HepG2 (cell line): ENCODE measurements around the gene RCOR1. TPM values are rescaled to one million over a fixed set of nuclear protein-coding genes. Genes with fewer than 3 reads are reported as not detected.

Source experiments
- CENPT ChIP-seq: sonication (generic); formaldehyde crosslinking; IDR thresholded peaks from 2 replicates; pipeline ENCODE4 v1.8.0; 2022; ENCODE audit warnings: low read depth, mild to moderate bottlenecking, moderate library complexity, missing genetic modification reagents
- FOXO1 ChIP-seq: sonication (generic); formaldehyde crosslinking; IDR thresholded peaks from 2 replicates; pipeline ENCODE4 v1.4.0; 2020; ENCODE audit warnings: missing genetic modification reagents
- HMGA1 ChIP-seq: sonication (generic); formaldehyde crosslinking; conservative IDR thresholded peaks from 2 replicates; pipeline ENCODE4 v1.4.0; 2020; ENCODE audit warnings: missing genetic modification reagents
- KDM3A ChIP-seq: IDR thresholded peaks from 2 replicates; pipeline ENCODE4 v1.6.1; 2018; ENCODE audit warnings: low read depth, missing compliant biosample characterization
- POLR2AphosphoS5 ChIP-seq: IDR thresholded peaks from 2 replicates; pipeline ENCODE4 v1.6.1; 2012; ENCODE audit warnings: low read depth, low read length
- RXRB ChIP-seq: IDR thresholded peaks from 2 replicates; pipeline ENCODE4 v1.6.1; 2016; ENCODE audit warnings: borderline replicate concordance, missing genetic modification reagents, missing compliant biosample characterization
- SALL2 ChIP-seq: sonication (generic); formaldehyde crosslinking; IDR thresholded peaks from 2 replicates; pipeline ENCODE4 v1.8.1; 2023; ENCODE audit warnings: mild to moderate bottlenecking, missing genetic modification reagents, inconsistent platforms
- SOX13 ChIP-seq, 3 experiments: fragments of 450-650 bp in 1 of 3; sonication (generic) in 1 of 3; formaldehyde crosslinking in 1 of 3; IDR thresholded peaks in 2 of 3; conservative IDR thresholded peaks in 1 of 3; 2 replicates each; pipeline versions ENCODE4 v1.5.0 to v1.6.1; 2016 to 2020; ENCODE audit warnings: antibody characterized with exemption in 1 of 3, mild to moderate bottlenecking in 1 of 3, missing compliant biosample characterization in 1 of 3, missing genetic modification reagents in 1 of 3, moderate library complexity in 1 of 3
- TMF1 ChIP-seq: sonication (generic); formaldehyde crosslinking; IDR thresholded peaks from 2 replicates; pipeline ENCODE4 v1.8.1; 2022; ENCODE audit warnings: low read depth, missing genetic modification reagents
- ZNF160 ChIP-seq: sonication (generic); formaldehyde crosslinking; IDR thresholded peaks from 2 replicates; pipeline ENCODE4 v1.8.0; 2022; ENCODE audit warnings: mild to moderate bottlenecking, inconsistent platforms, missing genetic modification reagents
- ZNF180 ChIP-seq: sonication (generic); formaldehyde crosslinking; IDR thresholded peaks from 2 replicates; pipeline ENCODE4 v1.4.0; 2020; ENCODE audit warnings: low read depth, missing genetic modification reagents, borderline replicate concordance
- ZNF205 ChIP-seq: IDR thresholded peaks from 2 replicates; pipeline ENCODE4 v1.6.1; 2018; ENCODE audit warnings: missing biosample characterization, missing genetic modification reagents
- ZNF235 ChIP-seq: sonication (generic); formaldehyde crosslinking; IDR thresholded peaks from 2 replicates; pipeline ENCODE4 v1.8.1; 2023; ENCODE audit warnings: mild to moderate bottlenecking, missing genetic modification reagents, borderline replicate concordance
- ZNF251 ChIP-seq: sonication (generic); formaldehyde crosslinking; IDR thresholded peaks from 2 replicates; pipeline ENCODE4 v1.9.0; 2021; ENCODE audit warnings: mild to moderate bottlenecking, missing genetic modification reagents
- ZNF569 ChIP-seq: sonication (generic); formaldehyde crosslinking; IDR thresholded peaks from 2 replicates; pipeline ENCODE4 v1.5.0; 2020; ENCODE audit warnings: mild to moderate bottlenecking, missing genetic modification reagents, moderate library complexity, borderline replicate concordance
- ZNF629 ChIP-seq: sonication (generic); formaldehyde crosslinking; conservative IDR thresholded peaks from 2 replicates; pipeline ENCODE4 v1.5.0; 2020; ENCODE audit warnings: missing genetic modification reagents
- ZNF782 ChIP-seq: sonication (generic); formaldehyde crosslinking; IDR thresholded peaks from 2 replicates; pipeline ENCODE4 v1.4.0; 2020; ENCODE audit warnings: missing genetic modification reagents, mild to moderate bottlenecking, borderline replicate concordance
- polyA plus RNA-seq, 8 experiments: library from polyadenylated mRNA; depleted of rRNA in 3 of 8; stranded (reverse) in 7 of 8; unstranded in 1 of 8; fragments of >200 nt; fragmentation: Illumina TruSeq in 4 of 8; extraction: Trizol in 4 of 8; gene quantifications; 2 replicates each; pipeline versions ENCODE4 v1.2.1 to v1.2.3, GENCODE V29; 2011 to 2016; ENCODE audit warnings: low read depth in 4 of 8, missing spikeins in 1 of 8, mixed read lengths in 1 of 8; ENCODE audit not compliant: insufficient read depth in 1 of 8
- total RNA-seq, 5 experiments: library from RNA; depleted of rRNA; stranded (reverse); fragments of >200 nt; fragmentation: Illumina TruSeq; extraction: Trizol; gene quantifications; 2 replicates each; pipeline ENCODE4 v1.2.3, GENCODE V29; 2016; ENCODE audit warnings: low read depth in 1 of 5
- TF ChIP-seq, protein P1 (sequence below): sonication (generic); formaldehyde crosslinking; IDR thresholded peaks from 2 replicates; pipeline ENCODE4 v1.5.0; 2020; ENCODE audit warnings: mild to moderate bottlenecking, missing genetic modification reagents, borderline replicate concordance
- TF ChIP-seq, protein P2 (sequence below): IDR thresholded peaks from 2 replicates; pipeline ENCODE4 v1.4.0; 2020; ENCODE audit warnings: mild to moderate bottlenecking, missing genetic modification reagents
- TF ChIP-seq, protein P3 (sequence below): sonication (generic); formaldehyde crosslinking; IDR thresholded peaks from 2 replicates; pipeline ENCODE4 v1.5.0; 2020; ENCODE audit warnings: missing genetic modification reagents
- TF ChIP-seq, protein P4 (sequence below): sonication (generic); formaldehyde crosslinking; IDR thresholded peaks from 2 replicates; pipeline ENCODE4 v1.9.0; 2022; ENCODE audit warnings: low read depth, missing genetic modification reagents

The RCOR1 gene
- total and polyA plus RNA-seq, 2 of the 13 experiments (the other 11 are each of a cell fraction or from before 2014, with no cell fraction given) = 10.2 to 11.1 TPM

DNA sequence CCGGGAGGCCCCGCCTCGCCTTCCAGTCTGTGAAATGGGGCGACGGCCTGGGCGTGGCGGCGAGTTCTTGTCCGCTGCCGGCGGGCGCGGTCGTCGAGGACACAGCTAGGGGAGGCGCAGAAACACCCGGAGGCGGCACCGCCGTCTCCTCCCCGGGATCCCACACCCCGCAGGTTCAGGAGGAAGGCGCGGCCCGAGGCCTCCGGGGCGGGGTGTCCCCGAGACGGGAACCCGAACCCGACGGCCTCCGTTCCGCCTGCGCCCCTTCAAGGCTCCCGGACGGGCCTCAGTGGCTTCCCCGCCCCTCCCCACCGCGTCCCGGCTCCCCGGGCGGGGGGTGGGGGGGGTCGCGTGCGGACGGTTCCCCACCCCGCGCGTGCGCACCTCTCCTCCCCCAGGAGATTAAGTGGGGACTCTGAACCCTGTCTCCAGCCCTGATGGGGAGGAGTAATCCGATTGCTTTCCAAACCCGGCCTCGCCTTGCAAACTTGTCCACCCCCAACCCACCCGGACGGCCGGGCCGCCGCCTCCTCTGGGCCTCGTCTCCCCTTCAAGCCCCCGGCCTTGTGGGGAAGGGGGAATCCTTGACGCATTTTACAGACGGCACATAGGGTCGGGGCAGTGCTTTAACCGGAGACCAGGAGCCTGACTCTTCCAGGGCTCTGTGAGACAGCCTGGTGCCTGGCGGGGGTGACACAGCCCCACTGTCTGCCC lies 47.5 kb upstream of the RCOR1 start (continued):
- TF ChIP-seq, protein P1, sequence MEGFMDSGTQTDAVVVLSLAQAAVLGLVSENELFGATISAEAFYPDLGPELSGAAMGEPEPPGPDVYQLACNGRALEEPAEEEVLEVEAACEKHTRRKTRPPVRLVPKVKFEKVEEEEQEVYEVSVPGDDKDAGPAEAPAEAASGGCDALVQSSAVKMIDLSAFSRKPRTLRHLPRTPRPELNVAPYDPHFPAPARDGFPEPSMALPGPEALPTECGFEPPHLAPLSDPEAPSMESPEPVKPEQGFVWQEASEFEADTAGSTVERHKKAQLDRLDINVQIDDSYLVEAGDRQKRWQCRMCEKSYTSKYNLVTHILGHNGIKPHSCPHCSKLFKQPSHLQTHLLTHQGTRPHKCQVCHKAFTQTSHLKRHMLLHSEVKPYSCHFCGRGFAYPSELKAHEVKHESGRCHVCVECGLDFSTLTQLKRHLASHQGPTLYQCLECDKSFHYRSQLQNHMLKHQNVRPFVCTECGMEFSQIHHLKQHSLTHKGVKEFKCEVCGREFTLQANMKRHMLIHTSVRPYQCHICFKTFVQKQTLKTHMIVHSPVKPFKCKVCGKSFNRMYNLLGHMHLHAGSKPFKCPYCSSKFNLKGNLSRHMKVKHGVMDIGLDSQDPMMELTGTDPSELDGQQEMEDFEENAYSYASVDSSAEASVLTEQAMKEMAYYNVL (CRISPR knock-in tag) = no peak; the same call in 1 of the 2 replicates
- TF ChIP-seq ZNF205 (CRISPR knock-in tag) = no peak
- no peak for TF ChIP-seq HMGA1 (CRISPR knock-in tag)
- TF ChIP-seq ZNF180 = no peak
- TF ChIP-seq ZNF629 (CRISPR knock-in tag) = peak; percentile 99
- no peak; the same call in 1 of the 2 replicates for TF ChIP-seq SALL2
- no peak for TF ChIP-seq ZNF251
- TF ChIP-seq RXRB (CRISPR knock-in tag) = no peak; the same call in 1 of the 2 replicates
- TF ChIP-seq TMF1 (CRISPR knock-in tag) = no peak
- TF ChIP-seq POLR2AphosphoS5 = peak; percentile 65
- TF ChIP-seq FOXO1 (CRISPR knock-in tag) = no peak
- no peak for TF ChIP-seq ZNF160 (CRISPR knock-in tag)
- TF ChIP-seq, protein P2, sequence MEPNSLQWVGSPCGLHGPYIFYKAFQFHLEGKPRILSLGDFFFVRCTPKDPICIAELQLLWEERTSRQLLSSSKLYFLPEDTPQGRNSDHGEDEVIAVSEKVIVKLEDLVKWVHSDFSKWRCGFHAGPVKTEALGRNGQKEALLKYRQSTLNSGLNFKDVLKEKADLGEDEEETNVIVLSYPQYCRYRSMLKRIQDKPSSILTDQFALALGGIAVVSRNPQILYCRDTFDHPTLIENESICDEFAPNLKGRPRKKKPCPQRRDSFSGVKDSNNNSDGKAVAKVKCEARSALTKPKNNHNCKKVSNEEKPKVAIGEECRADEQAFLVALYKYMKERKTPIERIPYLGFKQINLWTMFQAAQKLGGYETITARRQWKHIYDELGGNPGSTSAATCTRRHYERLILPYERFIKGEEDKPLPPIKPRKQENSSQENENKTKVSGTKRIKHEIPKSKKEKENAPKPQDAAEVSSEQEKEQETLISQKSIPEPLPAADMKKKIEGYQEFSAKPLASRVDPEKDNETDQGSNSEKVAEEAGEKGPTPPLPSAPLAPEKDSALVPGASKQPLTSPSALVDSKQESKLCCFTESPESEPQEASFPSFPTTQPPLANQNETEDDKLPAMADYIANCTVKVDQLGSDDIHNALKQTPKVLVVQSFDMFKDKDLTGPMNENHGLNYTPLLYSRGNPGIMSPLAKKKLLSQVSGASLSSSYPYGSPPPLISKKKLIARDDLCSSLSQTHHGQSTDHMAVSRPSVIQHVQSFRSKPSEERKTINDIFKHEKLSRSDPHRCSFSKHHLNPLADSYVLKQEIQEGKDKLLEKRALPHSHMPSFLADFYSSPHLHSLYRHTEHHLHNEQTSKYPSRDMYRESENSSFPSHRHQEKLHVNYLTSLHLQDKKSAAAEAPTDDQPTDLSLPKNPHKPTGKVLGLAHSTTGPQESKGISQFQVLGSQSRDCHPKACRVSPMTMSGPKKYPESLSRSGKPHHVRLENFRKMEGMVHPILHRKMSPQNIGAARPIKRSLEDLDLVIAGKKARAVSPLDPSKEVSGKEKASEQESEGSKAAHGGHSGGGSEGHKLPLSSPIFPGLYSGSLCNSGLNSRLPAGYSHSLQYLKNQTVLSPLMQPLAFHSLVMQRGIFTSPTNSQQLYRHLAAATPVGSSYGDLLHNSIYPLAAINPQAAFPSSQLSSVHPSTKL (CRISPR knock-in tag) = peak; percentile 69; the same call in 1 of the 2 replicates
- TF ChIP-seq ZNF235 (CRISPR knock-in tag) = 0 out of 2 replicates have a peak, but pooled peaks have one; percentile 67
- TF ChIP-seq, protein P3, sequence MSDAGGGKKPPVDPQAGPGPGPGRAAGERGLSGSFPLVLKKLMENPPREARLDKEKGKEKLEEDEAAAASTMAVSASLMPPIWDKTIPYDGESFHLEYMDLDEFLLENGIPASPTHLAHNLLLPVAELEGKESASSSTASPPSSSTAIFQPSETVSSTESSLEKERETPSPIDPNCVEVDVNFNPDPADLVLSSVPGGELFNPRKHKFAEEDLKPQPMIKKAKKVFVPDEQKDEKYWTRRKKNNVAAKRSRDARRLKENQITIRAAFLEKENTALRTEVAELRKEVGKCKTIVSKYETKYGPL (CRISPR knock-in tag) = no peak
- 0 out of 2 replicates have a peak, but pooled peaks have one; percentile 57 for TF ChIP-seq CENPT (CRISPR knock-in tag)
- peak; percentile 50; the same call in 1 of the 2 replicates for TF ChIP-seq KDM3A
- TF ChIP-seq SOX13 (IDR thresholded peaks at IDR 0.05) = no peak
- peak in 1 of 2 experiments; percentile 21; a peak in 2 of 4 replicates for TF ChIP-seq SOX13 (CRISPR knock-in tag; conservative IDR thresholded peaks at IDR 0.05 in 1 of 2, IDR thresholded peaks at IDR 0.05 in 1 of 2)
- no peak for TF ChIP-seq ZNF782 (CRISPR knock-in tag)
- TF ChIP-seq, protein P4, sequence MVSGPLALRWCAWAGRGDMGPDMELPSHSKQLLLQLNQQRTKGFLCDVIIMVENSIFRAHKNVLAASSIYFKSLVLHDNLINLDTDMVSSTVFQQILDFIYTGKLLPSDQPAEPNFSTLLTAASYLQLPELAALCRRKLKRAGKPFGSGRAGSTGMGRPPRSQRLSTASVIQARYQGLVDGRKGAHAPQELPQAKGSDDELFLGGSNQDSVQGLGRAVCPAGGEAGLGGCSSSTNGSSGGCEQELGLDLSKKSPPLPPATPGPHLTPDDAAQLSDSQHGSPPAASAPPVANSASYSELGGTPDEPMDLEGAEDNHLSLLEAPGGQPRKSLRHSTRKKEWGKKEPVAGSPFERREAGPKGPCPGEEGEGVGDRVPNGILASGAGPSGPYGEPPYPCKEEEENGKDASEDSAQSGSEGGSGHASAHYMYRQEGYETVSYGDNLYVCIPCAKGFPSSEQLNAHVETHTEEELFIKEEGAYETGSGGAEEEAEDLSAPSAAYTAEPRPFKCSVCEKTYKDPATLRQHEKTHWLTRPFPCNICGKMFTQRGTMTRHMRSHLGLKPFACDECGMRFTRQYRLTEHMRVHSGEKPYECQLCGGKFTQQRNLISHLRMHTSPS (CRISPR knock-in tag) = no peak
- TF ChIP-seq ZNF569 = no peak
